ENCODE data around the gene PPBP.

PPBP gene, protein sequence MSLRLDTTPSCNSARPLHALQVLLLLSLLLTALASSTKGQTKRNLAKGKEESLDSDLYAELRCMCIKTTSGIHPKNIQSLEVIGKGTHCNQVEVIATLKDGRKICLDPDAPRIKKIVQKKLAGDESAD

DNA sequence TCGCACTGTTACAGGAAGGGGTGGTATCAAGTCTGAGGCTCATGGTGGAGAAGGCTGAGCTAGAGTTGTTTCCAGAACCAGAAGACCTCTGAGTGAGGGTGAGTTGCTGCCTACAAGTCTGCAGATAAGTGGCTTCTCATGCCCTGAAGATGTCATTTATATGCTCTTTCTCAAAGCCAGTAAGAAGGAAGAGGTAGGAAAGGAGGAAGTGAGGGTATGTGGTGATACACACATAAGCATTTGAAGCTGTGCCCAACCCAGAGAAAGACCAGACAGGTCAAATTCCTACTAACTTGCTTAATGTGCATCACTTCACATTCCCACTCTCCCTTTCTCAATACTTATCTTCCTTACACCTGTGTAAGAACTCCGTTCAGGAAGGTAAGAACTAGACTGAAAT is at the start of gene PPBP:
Gene PPBP, minus strand, starts transcription at position 130 of the 400 bp plus-strand sequence. Its CDS starts 87 bp downstream, at position 43.
- DNase-seq: no peak

DNA sequence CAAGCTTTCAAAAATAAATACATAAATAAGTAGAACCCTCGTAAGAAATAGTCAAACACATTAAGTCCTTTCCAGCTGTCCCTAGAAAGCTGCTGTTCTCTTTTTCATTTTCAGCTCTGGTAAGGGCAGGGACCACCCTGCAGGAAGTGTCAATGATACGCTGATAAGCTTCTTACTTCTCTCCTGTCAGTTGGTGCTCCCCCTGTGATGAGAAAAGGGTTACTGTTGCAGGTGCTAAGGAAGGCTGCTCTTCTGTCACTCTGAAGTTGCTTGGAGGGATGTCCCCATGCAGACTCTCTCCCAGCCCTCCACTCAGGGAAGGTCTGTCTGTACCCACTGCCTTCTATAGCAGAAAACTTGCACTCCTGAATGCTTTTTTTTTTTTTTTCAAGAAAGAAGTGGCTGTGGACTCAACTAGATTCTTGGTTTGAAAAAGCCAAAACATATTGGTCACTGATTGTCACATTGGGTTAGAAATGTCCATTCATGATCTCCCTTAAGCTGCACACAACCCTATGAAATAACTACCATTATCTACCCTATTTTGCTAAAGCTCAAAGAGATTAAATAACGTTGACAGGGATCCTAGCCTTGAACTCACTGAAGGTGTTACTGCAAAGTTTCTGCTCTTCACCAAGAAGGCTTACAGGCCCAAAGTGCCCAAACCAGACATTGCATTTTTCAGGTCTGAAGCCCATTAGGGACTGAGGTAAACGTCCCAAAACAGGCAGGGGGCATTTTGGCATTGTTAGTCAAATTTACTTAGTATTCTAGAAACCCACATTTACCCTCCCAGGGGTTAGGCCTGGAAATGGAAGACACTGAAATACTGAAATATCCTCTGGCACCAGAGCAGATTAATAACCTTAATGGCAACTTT is 49.3 kb upstream of the PPBP start:
- no peak for DNase-seq

DNA sequence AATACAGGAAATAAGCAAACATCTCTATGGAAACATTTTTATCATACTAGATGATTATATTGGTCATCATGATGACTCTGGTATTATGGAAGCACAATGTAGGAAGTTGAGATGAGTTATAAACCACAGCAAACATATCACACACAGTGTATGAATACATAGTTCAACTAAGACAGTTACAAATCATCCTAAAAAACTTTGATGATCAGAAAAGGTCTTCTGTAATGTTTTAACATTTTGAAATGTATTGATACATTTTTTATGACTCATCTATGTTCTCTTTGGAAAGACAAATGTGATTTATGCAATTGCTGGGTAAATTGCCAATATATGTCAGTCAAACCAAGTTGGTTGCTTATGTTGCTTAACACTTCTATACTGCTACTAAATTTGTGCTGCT is 45.7 kb upstream of the PPBP start:
- DNase-seq: no peak

DNA sequence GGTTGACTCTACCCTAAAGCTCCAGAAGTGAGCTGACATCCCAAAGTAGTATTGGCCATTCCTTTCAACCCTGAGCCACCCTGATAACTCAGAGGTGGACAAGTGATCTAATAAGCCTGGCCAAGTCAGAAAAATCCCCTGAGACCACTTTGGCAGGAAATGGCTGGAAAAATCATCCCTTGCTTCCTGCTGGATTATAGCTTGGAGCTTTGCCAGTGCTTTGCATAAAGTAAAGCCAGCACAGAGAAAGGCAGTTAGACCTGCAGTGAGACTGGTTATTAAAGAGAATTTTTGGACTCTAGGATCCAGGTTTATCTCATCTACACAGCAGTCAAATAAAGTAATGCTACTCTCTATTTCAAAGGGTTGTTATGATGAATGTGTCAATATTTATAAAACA is 44.1 kb upstream of the PPBP start:
- no peak for DNase-seq

DNA sequence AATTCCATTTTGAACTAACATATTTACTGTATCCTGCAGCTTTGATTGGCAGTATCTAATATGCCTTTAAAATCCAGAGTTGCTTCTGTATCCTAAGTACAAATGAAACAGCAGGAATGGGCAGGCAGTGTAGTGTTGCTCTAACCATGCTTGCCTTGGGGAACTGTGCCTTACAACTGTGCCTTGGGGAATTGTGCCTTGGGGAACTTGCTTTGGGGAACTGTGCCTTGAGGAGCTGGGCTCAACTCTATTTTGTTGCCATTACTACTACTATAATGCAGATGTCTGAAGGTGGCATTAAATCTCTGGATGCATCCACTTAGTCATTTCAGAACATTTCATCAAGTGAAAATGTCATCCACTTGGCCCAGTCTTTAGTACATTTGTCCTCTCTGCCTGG is 43.6 kb upstream of the PPBP start:
- DNase-seq: no peak

DNA sequence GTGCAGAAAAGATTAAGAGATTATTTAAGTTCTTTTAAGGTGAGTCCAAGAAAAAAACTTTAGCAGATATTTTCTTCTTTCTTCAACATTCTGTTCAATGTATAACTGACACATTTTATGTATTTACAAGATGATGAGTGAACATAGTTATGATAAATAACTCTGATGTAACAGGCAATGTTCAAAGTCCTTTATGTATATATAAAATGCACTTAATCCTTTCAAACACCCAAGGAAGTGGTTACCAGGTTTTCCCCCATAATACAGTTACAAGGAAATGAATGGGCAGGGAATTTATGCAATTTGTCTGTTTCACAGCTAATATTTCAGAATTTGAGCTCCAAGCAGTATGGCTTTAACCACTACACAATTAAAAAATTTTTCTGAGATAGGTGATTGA is 42.3 kb upstream of the PPBP start:
- no peak for DNase-seq

DNA sequence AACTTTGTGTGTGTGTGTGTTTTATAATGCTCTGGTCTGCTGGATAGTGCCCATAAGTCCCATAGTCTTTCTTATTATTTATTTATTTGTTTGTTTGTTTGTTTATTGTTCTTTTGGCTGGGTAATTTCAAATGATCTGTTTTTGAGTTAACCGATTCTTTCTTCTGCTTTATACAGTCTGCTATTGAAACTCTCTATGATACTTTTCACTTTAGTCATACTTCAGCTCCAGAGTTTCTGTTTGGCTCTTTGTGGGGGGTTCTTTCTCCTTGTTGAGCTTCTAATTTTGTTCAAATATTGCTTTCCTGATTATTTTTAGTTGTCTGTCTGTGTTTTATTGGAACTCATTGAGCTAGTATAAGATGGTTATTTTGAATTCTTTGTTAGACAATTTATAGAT is 40.5 kb upstream of the PPBP start:
- no peak for DNase-seq

DNA sequence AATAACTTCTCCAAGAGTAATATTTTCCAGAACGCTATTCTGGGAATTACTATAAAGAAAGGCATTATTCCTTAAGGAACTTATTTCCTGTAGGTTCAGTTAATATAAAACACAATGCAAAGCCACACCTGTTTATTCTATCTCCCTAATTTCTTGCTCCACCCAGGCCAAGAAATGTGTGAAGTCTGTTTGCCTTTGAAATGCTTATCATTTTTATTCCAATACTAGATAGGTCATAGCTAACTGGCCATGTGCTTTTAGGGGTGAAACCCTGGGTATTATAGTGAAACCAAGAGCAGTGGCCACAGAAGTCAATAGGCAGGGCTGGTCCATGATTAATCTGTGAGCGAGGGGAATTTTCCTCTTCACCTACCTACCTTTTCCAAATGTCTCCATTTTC is 35.7 kb upstream of the PPBP start:
- no peak for DNase-seq

DNA sequence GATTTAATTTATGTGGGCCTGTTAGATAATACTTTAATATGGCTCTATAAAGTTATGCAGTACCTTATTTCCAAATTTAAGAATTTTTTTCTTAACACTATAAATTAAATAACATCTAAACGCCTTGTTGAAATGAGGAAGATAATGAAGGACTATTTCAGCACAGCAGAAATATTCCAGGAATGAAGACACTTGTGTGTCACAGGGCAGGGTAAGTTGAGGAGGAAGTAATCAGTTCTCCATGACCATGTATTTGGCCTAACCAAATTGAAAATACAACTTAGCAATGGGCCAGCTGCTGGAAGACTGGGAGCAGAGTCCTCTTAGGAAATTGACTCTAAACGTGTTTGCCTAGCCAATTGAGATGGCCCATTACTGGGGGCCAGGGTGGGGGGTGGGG is 33.6 kb upstream of the PPBP start:
- no peak for DNase-seq

DNA sequence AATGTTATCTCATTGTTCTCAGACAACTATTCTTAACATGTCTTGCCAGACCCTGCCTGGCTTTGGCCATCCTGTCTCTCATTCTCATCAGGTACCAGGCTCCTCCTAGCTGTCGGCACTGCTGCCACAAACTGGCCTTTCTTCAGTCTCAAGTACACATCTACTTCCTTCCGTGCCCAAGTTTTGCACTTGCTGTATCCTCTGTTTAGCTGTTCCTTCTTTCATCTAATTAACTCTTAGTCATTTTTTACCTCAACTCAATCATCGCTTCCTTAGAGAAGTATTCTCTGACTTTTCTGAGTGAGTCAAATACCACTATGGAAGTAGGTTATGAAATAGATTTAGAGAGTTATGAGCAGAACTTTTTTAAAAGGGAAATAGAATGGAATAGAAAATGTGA is 30.8 kb upstream of the PPBP start:
- DNase-seq: no peak

DNA sequence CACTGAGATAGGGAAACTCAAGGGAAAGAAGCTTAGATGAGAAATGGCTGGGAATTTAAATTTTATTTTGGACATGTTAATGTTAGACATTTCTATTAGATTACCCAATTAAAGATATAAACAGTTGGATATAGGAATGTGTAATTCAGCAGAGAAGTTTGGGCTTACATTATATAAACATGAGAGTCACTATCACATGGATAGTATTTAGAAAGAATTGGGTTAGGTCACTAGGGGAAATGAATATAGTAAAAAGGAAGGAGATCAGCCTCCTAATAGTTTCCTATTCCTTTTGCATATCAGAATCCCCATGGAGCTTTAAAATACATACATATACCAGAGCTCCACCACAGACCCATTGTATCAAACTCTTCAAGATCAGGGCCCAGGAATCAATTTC is 30.1 kb upstream of the PPBP start:
- no peak for DNase-seq

DNA sequence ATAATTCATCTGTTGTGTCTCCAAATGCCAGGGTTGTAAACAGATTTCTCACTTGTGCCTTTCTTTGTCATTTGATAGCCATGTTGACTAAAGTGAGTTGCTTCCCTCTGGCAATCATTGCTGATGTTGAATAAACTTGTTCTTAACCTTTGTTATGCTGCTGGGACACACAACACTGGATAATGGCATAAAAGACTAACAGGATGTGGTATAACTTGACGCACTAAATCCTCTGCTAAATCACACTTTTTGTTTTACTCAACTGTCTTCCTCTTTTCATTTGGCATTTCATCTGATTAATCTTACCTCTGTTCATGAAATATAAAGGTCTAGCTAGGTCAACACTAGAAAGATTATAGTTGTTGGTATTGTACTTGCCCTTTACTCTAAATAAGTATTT is 28.1 kb upstream of the PPBP start:
- no peak for DNase-seq

DNA sequence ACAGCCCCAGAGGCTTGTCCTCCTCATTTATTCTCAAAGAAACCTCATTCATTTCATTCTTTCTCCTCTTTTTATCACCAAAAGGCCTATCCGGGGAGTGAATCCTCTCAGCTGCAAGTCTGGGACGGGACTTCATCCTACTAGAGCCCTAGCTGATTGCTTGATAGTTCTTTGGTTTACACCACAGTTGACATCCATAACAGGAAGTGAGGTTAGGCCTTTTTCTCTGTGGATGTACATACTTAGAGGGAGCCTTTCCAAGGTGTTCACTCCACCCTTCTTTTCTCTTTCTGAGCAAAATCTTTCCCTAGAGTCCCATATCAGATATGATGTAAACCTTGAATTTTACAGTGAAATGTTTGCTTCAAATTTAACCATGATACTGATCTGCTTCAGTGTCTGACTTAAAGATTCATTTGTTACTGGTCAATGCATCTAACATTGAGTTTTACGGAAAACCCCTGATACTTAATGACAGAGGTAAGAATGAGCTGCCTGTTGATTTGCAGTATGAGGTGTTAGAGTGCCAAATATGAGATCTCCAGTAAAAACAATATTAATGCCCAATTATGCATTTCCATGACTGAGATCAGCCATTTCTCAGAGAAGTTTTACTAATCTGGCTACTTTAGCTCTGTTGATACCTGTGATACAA is 27.3 kb upstream of the PPBP start:
- DNase-seq: no peak

DNA sequence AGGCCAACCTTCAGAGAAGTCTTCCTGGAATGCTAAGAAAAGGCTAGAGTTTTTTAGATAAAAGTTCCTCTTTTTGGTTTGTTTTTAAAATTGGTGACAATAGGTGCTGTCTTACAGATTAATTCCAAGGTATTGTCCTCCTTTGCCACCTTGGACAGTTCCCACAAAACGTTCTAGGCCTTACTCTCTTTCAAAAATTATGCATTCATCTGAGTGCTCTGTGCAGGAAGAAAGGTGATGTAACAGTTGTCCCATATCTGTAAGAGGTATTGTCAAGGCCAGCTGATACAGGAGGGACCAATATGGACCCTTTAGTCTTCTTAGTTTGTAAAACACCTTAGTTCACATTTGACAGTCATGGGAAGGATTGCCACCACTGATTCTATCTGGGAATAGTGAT is 26.3 kb upstream of the PPBP start:
- no peak for DNase-seq

DNA sequence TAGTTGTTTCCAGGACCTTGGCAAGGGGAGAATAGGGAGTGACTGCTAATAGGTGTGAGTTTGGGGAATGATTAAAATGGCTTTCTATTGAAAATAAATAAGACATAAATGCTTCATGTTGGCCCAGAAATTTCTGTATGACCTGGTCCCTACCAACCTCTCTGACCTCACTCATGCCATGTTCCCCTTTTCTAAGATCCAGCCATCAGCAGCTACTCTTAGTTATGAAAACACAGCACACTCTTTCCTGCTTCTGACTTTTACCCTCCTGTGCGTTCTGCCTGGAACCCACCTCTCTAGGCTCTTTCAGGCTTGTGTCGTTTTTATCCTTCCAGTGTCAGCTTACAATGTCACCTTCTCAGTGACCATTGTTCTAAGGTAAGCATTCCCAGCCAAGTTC is 25.3 kb upstream of the PPBP start:
- DNase-seq: no peak

DNA sequence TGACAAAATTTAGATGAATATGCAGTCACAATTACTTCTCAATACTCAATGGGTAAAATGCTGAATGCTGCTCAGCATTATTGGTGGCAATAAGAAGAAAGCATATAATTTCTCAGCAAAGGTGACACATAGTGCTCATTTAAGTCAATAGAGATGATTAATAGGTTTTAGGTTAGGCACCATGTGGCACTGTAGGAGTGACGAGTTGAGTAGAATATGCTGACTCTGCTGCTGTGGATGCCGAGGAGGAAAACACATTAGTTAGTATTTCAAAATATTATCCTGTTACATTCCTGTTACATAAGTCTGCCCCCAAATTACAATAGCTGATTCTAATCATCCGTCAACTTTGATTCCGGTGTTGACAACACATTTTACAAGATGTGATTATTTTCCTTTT is 24.1 kb upstream of the PPBP start:
- DNase-seq: no peak

DNA sequence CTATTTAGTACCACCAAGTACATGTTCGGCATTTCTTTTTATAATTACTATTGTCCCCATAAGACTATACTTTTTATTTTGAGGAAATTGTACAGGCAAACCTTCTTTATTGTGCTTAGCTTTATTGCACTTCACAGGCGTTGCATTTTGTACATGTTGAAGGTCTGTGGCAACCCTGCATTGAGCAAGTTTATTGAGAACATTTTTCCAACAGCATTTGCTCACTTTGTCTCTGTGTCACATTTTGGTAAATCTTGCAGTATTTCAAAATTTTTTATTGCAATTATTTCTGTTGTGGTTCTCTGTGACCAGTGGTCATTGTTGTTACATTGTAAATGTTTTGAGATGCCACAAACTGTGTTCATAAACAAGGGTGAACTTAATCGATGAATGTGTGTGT is 21.3 kb upstream of the PPBP start:
- DNase-seq: no peak

DNA sequence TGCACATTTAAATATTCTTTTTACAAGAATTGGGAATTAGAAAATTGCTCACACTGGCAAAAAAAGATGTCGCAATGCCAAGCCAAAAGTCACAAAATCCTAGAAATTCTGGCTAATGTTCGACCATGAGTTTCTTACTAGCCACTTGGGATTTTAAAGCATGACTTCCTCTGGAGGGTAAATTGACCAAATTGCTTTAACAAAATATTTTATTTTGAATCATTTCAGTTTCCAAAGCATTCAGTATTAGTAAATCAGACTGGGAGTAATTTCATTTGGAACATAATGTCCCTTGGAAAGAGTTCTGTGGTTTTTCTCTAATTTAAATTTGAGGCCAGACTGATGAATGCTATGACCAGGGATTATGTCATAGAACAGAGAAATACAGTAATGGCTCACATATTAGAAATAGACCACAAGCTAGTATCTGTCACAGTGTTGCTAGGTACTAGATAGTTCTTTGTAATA is 18.1 kb upstream of the PPBP start:
- DNase-seq: no peak

DNA sequence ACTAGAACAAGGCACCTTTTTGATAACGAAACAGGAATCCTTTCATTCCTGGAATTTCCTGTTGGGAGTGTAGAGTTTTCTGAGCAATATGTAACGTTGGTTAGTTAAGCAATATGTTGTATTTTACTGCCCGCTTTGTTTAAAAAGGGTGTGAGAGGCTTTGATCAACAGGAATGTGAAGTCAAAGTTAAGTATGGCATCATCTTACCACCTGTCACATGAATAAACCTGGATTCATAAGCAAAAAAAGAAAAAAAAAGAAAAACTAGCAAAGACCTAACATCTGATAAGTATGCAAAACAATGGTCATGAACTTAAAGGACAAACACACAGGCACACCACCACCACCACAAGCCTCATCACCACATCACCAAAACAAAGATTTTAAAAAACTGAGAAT is 17.5 kb upstream of the PPBP start:
- DNase-seq: no peak

DNA sequence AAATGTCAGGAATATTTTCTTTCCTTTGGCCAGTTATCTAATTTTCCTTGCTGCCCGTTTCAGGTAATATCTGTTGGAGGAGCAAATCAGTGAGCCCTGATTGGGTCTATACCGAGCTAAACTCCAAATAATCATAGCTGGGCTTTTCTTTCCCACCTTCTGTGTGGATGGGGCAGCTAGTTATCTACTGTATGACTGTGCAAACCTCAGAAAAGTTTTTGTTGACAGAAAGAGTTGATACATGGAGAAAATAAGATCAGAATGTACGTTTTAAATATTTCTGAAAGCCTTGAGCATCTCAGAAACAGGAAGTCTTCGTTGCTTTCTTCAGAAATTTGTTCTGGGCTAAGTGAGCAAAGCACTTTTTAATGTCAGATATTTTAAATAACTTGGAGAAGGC is 16.7 kb upstream of the PPBP start:
- no peak for DNase-seq

DNA sequence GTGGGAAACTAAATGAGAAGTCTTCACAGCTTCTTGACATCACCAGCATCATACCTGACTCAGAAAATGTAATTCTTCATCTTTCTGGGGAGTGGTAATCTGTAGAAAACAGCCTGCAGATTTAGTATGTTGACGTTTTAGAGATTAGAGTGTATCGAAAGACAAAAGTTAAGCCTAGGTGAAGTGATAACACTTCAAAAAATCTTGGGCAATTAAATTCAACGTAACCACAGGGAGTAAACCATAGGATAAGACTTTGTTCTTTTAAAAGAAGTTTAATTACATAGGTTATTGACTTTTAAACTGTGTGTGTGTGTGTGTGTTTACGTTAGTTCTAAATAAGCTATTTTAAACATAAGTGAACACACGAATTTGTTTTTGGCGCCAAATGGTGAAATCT is 12.3 kb upstream of the PPBP start:
- DNase-seq: no peak

DNA sequence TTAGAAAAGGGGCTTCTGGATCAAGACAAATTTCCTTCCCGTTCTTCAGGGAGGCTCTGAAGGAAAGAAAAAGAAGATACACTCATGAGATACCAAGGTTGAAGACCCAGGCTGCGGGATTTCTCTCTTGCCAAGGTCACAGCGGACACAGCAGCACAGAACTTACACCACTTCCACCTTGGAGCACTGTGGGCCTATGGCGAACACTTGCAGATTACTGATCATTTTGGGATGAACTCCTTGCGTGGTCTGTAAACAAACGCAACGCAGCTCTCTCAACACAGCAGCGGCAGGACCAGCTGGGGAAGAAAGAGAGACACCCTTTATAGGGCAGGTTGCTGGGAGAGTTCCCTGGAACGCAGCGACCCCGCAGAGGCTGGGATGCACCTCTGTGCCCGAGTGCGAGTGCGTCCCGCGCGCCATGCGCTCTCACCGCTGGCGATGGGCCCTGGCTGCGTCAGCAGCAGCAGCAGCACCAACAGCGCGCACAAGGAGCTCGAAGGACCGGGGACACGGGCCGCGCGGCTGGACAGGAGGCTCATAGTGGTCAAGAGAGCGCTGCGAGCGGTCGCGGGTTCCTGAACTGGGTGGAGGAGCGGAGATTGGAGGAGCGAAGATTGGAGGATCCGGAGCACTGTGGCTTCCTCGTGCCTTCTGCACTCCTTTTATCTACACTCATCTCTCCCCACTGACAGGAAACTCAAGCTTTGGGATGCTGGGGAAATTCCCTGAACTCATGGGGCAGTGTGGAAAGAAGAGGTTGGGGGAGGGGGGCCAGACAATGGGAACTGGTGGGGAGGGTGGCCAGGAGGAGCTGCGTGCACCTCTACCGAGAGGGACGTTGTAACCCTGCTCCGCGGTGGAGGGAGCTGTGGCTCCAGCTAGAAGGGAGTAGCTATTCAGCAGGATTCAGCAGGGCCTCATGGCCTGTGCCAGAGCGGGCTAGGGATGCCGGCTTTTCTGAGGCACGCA is 10.3 kb upstream of the PPBP start, which contains the start of gene CXCL5:
Gene CXCL5, minus strand, starts transcription at position 638 of the 972 bp plus-strand sequence. Its CDS starts 96 bp downstream, at position 542.
- no peak for DNase-seq

DNA sequence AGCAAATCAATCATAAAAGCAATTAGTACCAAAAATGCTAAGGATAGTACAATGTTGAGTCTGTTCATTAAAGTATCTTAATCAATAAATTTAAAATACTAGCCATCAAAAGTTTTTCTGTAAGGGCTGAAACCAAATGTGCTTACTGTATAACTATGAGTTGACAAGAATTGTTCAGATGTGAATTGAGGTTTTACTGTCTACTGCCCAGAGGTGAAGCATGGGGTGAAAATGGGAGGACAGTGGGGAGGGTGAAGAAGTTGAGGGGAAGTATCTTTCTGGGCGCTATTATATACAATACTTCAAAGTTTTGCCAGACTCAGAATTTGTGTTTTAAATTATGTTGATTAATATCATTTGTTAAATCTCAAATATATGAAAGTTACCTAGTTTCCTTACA is 4.1 kb upstream of the PPBP start:
- no peak for DNase-seq
